OCI-LY3 (cell line): ENCODE results near the gene CHST15.

Experiments
- EZH2phosphoT487 ChIP-seq: fragments of 200-600 bp; shearing (Covaris generic); IDR thresholded peaks from 2 replicates; pipeline ENCODE4 v1.6.1; 2018; ENCODE audit warnings: antibody characterized with exemption, mixed run types, low read depth
- TF ChIP-seq, protein P1 (sequence below): fragments of 200-600, 300-600 bp; sonication (generic); IDR thresholded peaks from 2 replicates; pipeline ENCODE4 v1.5.1; 2014; ENCODE audit warnings: antibody characterized with exemption, low read length, low read depth

DNA sequence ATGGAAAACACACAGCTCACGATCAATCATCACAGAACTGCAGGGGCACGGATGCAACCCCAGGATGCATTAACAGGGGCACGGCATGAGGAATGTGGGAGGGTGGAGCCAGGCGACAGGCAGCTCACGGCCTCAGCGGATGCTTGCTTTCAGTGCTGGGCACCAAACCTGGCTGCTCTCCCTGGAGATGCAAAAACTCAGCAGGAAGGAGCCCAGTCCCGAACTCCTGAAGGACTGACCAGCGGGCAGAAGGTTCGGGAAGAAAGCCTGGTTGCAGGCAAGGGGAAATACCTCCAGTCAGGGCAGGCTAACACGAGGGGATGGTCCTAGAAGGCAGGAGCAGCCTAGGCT is 66.8 kb downstream of the CHST15 start:
- TF ChIP-seq, protein P1, sequence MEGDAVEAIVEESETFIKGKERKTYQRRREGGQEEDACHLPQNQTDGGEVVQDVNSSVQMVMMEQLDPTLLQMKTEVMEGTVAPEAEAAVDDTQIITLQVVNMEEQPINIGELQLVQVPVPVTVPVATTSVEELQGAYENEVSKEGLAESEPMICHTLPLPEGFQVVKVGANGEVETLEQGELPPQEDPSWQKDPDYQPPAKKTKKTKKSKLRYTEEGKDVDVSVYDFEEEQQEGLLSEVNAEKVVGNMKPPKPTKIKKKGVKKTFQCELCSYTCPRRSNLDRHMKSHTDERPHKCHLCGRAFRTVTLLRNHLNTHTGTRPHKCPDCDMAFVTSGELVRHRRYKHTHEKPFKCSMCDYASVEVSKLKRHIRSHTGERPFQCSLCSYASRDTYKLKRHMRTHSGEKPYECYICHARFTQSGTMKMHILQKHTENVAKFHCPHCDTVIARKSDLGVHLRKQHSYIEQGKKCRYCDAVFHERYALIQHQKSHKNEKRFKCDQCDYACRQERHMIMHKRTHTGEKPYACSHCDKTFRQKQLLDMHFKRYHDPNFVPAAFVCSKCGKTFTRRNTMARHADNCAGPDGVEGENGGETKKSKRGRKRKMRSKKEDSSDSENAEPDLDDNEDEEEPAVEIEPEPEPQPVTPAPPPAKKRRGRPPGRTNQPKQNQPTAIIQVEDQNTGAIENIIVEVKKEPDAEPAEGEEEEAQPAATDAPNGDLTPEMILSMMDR: no peak
- no peak for TF ChIP-seq EZH2phosphoT487
